ENCODE results near the gene BIK. TPM values are rescaled to one million over a fixed set of nuclear protein-coding genes. Genes with fewer than 3 reads are reported as not detected.

The BIK gene
- under 1 TPM in 1 of 2 donors, not detected in 1; 0.63 TPM for total RNA-seq

- peak within 1 kb of the TSS; percentile 36 to 55 for H3K4me3 ChIP-seq
- no peak within 1 kb of the TSS for H3K27ac ChIP-seq
- no peaks in the 10 kb centered on the region for H3K9me3 ChIP-seq
- H3K27me3 ChIP-seq: no peaks in the 10 kb centered on the region
- DNase-seq (ENCODE audit: low spot score): no peak
- TF ChIP-seq CTCF (IDR thresholded peaks at IDR 0.05): peak in 1 of 2 donors; percentile 38
- H3K36me3 ChIP-seq: no peaks in the 10 kb centered on the region
- H3K4me1 ChIP-seq: peaks cover 0 to 20% of the 10 kb centered on the region in 2 donors
Observed at GRCh38 chr22:43110444-43110926, at the start of gene BIK. Gene BIK, plus strand, starts transcription at chr22:43110750. Its CDS starts 13,273 bp downstream, at chr22:43124023.

GRCh38 chr22:43066134-43066533 lies 44.4 kb upstream of the BIK start:
- Histone ChIP-seq H3K9me3 (no peaks in the 10 kb centered on the region), H3K27me3 (no peaks in the 10 kb centered on the region), H3K27ac (no peak overlapping the region), H3K4me3 (no peak overlapping the region), H3K36me3 (peaks cover 10% of the 10 kb centered on the region), H3K4me1 (no peaks in the 10 kb centered on the region)
- no peak for TF ChIP-seq CTCF (IDR thresholded peaks at IDR 0.05)
- no peak for DNase-seq (ENCODE audit: low spot score)

- H3K27ac ChIP-seq: no peak overlapping the region
- DNase-seq (ENCODE audit: low spot score): no peak
- H3K9me3 ChIP-seq: no peaks in the 10 kb centered on the region
- H3K27me3 ChIP-seq: no peaks in the 10 kb centered on the region
- H3K36me3 ChIP-seq: peaks cover 4% of the 10 kb centered on the region
- no peaks in the 10 kb centered on the region for H3K4me1 ChIP-seq
- TF ChIP-seq CTCF (IDR thresholded peaks at IDR 0.05): no peak
- H3K4me3 ChIP-seq: no peak overlapping the region
Observed at GRCh38 chr22:43066844-43067385, 43.6 kb upstream of the BIK start.

GRCh38 chr22:43077121-43077877 lies 33.3 kb upstream of the BIK start:
- no peak for DNase-seq (ENCODE audit: low spot score)
- Histone ChIP-seq H3K9me3 (no peaks in the 10 kb centered on the region), H3K36me3 (no peaks in the 10 kb centered on the region), H3K27ac (peak overlapping the region in 1 of 2 donors; percentile 33), H3K27me3 (no peaks in the 10 kb centered on the region), H3K4me3 (no peak overlapping the region), H3K4me1 (no peaks in the 10 kb centered on the region)
- no peak for TF ChIP-seq CTCF (IDR thresholded peaks at IDR 0.05)

GRCh38 chr22:43078522-43078921 lies 32.0 kb upstream of the BIK start:
- no peaks in the 10 kb centered on the region for H3K36me3 ChIP-seq
- H3K9me3 ChIP-seq: no peaks in the 10 kb centered on the region
- no peak overlapping the region for H3K27ac ChIP-seq
- no peak for DNase-seq (ENCODE audit: low spot score)
- H3K27me3 ChIP-seq: no peaks in the 10 kb centered on the region
- no peak for TF ChIP-seq CTCF (IDR thresholded peaks at IDR 0.05)
- no peaks in the 10 kb centered on the region for H3K4me1 ChIP-seq
- no peak overlapping the region for H3K4me3 ChIP-seq

Measured in right atrium auricular region (tissue), 2 donors.